MCF 10A (cell line): ENCODE data around the gene SPATA25. TPM values are rescaled to one million over a fixed set of nuclear protein-coding genes. Genes with fewer than 3 reads are reported as not detected.

Experiments used
- BruUV-seq: library from RNA; stranded (reverse); fragments of 400-500 nt; replicated peaks from 2 replicates; lab custom pipeline; 2021; lab: Mats Ljungman, UMichigan
- CTCF ChIA-PET: fragments of 300-600 bp; sonication (Branson Sonifier 250); formaldehyde crosslinking; extraction: SDS; loops from one replicate; lab custom pipeline; 2021; ENCODE audit warnings: antibody characterized with exemption, inconsistent platforms; lab: Yijun Ruan, JAX
- POLR2A ChIA-PET: fragments of 300-600, 350-650 bp; sonication (Branson Sonifier 250); formaldehyde crosslinking; extraction: SDS; loops from one replicate; lab custom pipeline; 2020; ENCODE audit warnings: antibody characterized with exemption, inconsistent platforms; lab: Yijun Ruan, JAX
- DNase-seq: peaks from one replicate; pipeline ENCODE4 v3.0.0-alpha.2; 2018; ENCODE audit not compliant: unreplicated experiment
- H3K27ac Mint-ChIP-seq: one replicate; pipeline ENCODE4 v1.8.0; 2022; ENCODE audit warnings: mild to moderate bottlenecking, low read depth, mixed read lengths; ENCODE audit not compliant: unreplicated experiment
- H3K27me3 Mint-ChIP-seq: one replicate; pipeline ENCODE4 v1.8.0; 2022; ENCODE audit warnings: mixed read lengths; ENCODE audit not compliant: insufficient read depth, unreplicated experiment
- H3K36me3 Mint-ChIP-seq: one replicate; pipeline ENCODE4 v1.8.0; 2022; ENCODE audit warnings: mild to moderate bottlenecking, moderate library complexity, mixed read lengths; ENCODE audit not compliant: insufficient read depth, unreplicated experiment
- H3K4me1 Mint-ChIP-seq: one replicate; pipeline ENCODE4 v1.8.0; 2022; ENCODE audit warnings: mixed read lengths; ENCODE audit not compliant: insufficient read depth, unreplicated experiment
- H3K4me3 Mint-ChIP-seq: one replicate; pipeline ENCODE4 v1.8.0; 2022; ENCODE audit warnings: mild to moderate bottlenecking, moderate library complexity, mixed read lengths; ENCODE audit not compliant: unreplicated experiment
- H3K9me3 Mint-ChIP-seq: one replicate; pipeline ENCODE4 v1.8.0; 2022; ENCODE audit warnings: mixed read lengths; ENCODE audit not compliant: unreplicated experiment
- intact Hi-C: fragments of 100-400 bp; cut with micrococcal nuclease; formaldehyde crosslinking; loops from 2 replicates; pipeline ENCODE4 v1.14.1; 2022
- total RNA-seq: library from RNA; stranded (reverse); gene quantifications from 2 replicates; pipeline ENCODE4 v1.2.3, GENCODE V29; 2022
- TF ChIP-seq, protein P1 (sequence below): fragments of 200-600 bp; IDR thresholded peaks from one replicate; pipeline ENCODE4 v1.8.0; 2022; ENCODE audit warnings: antibody characterized with exemption, mild to moderate bottlenecking; ENCODE audit not compliant: unreplicated experiment

The SPATA25 gene
- total RNA-seq, 1 experiment from 2014 or later: 0.72 TPM

DNA sequence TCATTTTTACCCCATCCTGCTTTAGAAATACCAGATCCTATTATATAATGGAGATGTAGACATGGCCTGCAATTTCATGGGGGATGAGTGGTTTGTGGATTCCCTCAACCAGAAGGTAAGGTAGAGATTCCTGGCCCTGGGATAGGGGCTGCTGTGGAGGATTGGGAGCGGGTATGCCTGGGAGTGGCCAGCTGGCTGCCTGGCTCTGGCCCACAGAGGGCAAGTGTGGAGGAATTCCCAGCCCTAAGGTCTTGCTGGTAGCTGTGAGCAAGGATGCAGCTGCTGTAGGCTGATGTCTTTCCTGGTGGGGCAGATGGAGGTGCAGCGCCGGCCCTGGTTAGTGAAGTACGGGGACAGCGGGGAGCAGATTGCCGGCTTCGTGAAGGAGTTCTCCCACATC is 10.3 kb upstream of the SPATA25 start:
- peaks cover 16% of the 10 kb centered on the region for H3K36me3 Mint-ChIP-seq
- H3K4me1 Mint-ChIP-seq: no peaks in the 10 kb centered on the region
- H3K27me3 Mint-ChIP-seq: no peaks in the 10 kb centered on the region
- H3K9me3 Mint-ChIP-seq: no peaks in the 10 kb centered on the region
- intact Hi-C loops: no loop called here
- no peak overlapping the region for H3K27ac Mint-ChIP-seq
- CTCF ChIA-PET: interaction anchor here (0.7 kb wide), 1 partner anchor 578 kb away, joined by 3 read pairs; no protein-coding TSS in a partner anchor
- POLR2A ChIA-PET: interaction anchor here (2.2 kb wide), 1 partner anchor 16 kb away, joined by 7 read pairs; the partner anchor contains the start of gene ZSWIM1
- BruUV-seq: no TSS peak
- DNase-seq: no peak
- TF ChIP-seq, protein P1, sequence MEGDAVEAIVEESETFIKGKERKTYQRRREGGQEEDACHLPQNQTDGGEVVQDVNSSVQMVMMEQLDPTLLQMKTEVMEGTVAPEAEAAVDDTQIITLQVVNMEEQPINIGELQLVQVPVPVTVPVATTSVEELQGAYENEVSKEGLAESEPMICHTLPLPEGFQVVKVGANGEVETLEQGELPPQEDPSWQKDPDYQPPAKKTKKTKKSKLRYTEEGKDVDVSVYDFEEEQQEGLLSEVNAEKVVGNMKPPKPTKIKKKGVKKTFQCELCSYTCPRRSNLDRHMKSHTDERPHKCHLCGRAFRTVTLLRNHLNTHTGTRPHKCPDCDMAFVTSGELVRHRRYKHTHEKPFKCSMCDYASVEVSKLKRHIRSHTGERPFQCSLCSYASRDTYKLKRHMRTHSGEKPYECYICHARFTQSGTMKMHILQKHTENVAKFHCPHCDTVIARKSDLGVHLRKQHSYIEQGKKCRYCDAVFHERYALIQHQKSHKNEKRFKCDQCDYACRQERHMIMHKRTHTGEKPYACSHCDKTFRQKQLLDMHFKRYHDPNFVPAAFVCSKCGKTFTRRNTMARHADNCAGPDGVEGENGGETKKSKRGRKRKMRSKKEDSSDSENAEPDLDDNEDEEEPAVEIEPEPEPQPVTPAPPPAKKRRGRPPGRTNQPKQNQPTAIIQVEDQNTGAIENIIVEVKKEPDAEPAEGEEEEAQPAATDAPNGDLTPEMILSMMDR: no peak
- H3K4me3 Mint-ChIP-seq: no peak overlapping the region

DNA sequence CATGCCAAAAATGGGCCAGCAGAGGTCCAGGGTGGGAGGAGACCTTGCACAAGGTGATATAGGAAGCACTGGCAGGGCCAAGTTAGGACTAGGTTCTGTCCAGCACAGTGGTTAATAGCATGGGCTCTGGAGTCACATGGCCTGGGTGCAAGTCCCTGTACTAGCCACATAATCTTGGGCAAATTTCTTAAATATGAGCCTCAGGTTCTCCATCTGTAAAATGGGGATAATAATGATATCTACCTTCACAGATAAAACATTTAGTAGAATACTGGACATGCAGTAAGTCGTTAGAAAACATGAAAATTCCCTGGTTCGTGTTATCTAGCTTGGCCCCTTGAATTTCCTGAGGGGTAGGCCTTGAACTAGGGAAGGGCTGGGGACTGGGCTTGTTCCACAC is 9.9 kb upstream of the SPATA25 start:
- ChIA-PET CTCF (interaction anchor here (0.7 kb wide), 2 partner anchors 16 to 578 kb away, joined by 3 read pairs; no protein-coding TSS in a partner anchor), POLR2A (no interaction called here)
- TF ChIP-seq, protein P1: no peak
- Mint-ChIP-seq H3K4me3 (no peak overlapping the region), H3K27ac (no peak overlapping the region), H3K27me3 (no peaks in the 10 kb centered on the region), H3K4me1 (peaks cover 1% of the 10 kb centered on the region), H3K36me3 (peaks cover 16% of the 10 kb centered on the region), H3K9me3 (no peaks in the 10 kb centered on the region)
- BruUV-seq: no TSS peak
- intact Hi-C loops: no loop called here
- DNase-seq: no peak

DNA sequence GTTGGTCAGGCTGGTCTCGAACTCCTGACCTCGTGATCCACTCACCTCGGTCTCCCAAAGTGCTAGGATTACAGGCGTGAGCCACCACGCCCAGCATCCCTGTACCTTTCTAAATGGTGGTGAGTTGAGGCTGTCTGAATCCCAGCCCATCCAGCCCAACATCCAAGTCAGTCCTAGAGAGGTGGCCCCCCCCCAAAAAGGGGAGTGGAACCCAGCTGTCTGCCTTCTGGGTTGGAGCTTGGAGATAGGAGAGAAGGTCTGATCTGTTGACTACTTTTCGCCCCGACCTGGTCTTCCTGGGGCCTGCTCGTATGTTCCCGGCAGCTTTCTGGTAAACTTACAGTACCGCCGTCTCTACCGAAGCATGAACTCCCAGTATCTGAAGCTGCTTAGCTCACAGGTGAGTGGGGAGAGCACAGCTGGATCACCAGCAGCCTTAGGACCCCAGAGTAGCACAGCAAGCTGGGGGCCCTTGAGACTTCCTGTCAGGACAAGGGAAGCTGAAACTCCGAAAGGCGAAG is 9.3 kb upstream of the SPATA25 start:
- intact Hi-C loops: no loop called here
- Mint-ChIP-seq H3K27ac (no peak overlapping the region), H3K4me3 (no peak overlapping the region), H3K36me3 (peaks cover 16% of the 10 kb centered on the region), H3K4me1 (peaks cover 6% of the 10 kb centered on the region), H3K9me3 (no peaks in the 10 kb centered on the region), H3K27me3 (no peaks in the 10 kb centered on the region)
- TF ChIP-seq, protein P1: no peak
- ChIA-PET POLR2A (no interaction called here), CTCF (interaction anchor here (0.6 to 0.7 kb wide), 2 partner anchors 15 to 21 kb away, joined by 3 read pairs; no protein-coding TSS in a partner anchor)
- no peak for DNase-seq
- no TSS peak for BruUV-seq

DNA sequence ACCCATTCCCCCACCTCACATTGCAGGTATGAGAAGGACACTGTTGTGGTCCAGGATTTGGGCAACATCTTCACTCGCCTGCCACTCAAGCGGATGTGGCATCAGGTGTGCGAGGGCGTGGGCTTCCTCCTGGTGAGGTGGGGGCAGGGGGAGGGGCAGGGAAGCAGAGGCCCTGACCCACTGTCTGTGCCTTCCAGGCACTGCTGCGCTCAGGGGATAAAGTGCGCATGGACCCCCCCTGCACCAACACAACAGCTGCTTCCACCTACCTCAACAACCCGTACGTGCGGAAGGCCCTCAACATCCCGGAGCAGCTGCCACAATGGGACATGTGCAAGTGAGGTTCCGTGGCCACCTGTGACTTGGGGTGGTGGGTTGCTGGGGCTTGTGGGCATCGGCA is 7.4 kb upstream of the SPATA25 start:
- ChIA-PET POLR2A (interaction anchor here (0.6 to 6.3 kb wide), 4 partner anchors 10 to 76 kb away, joined by 3 to 49 read pairs (median 4); partner anchors contain the start of gene PCIF1), CTCF (interaction anchor here (0.5 to 2.5 kb wide), 4 partner anchors 75 to 601 kb away, joined by 3 to 8 read pairs (median 4); no protein-coding TSS in a partner anchor)
- Mint-ChIP-seq H3K27me3 (no peaks in the 10 kb centered on the region), H3K4me1 (peaks cover 6% of the 10 kb centered on the region), H3K4me3 (no peak overlapping the region), H3K9me3 (no peaks in the 10 kb centered on the region), H3K36me3 (peaks cover 16% of the 10 kb centered on the region), H3K27ac (no peak overlapping the region)
- intact Hi-C loops: no loop called here
- TF ChIP-seq, protein P1: no peak
- DNase-seq: no peak
- BruUV-seq: no TSS peak
